GM12873 (cell line): ENCODE results near the gene RAB11FIP5.

ENCODE experiments used
- CTCF ChIP-seq: IDR thresholded peaks from 2 replicates; pipeline ENCODE4 v1.5.1; 2012; ENCODE audit warnings: low read depth, mild to moderate bottlenecking, moderate library complexity, low read length, control low read depth; ENCODE audit not compliant: insufficient read depth; ENCODE audit errors: missing control alignments

The RAB11FIP5 gene

GRCh38 chr2:73033766-73034381 is 78.9 kb downstream of the RAB11FIP5 start:
- TF ChIP-seq CTCF = no peak

GRCh38 chr2:73033142-73033765 is 79.5 kb downstream of the RAB11FIP5 start:
- TF ChIP-seq CTCF = no peak

- TF ChIP-seq CTCF = no peak
These were observed 80.0 kb downstream of the RAB11FIP5 start for GRCh38 chr2:73032702-73033097.

GRCh38 chr2:73031725-73032701 is 80.7 kb downstream of the RAB11FIP5 start:
- no peak for TF ChIP-seq CTCF

- TF ChIP-seq CTCF = no peak
These were observed 81.6 kb downstream of the RAB11FIP5 start for GRCh38 chr2:73031095-73031678.

GRCh38 chr2:73028841-73029240 is 83.9 kb downstream of the RAB11FIP5 start:
- no peak for TF ChIP-seq CTCF

- TF ChIP-seq CTCF = no peak
These were observed 85.4 kb downstream of the RAB11FIP5 start for GRCh38 chr2:73027340-73027739.
